ENCODE results near the gene ZMYND15.

Gene ZMYND15

DNA sequence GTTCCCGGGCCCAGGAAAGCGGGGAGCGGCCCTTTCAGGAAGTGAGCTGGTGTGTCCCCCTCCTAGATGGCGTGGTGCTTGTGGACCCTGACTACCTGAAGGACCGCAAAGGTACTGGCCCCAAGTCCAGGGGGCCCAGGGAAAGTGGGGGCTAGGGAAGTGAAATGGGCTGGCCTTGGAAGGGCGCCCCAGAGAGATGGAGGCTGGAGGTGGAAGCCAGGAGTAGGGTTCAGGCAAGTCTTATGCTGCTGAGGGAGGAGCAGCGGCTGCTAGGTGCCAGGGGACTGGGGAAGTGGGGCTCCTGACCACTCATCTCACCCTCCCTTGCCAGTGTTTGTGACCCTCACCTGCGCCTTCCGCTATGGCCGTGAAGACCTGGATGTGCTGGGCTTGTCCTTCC, 23.6 kb upstream of the ZMYND15 start:
- DNase-seq: no peak

DNA sequence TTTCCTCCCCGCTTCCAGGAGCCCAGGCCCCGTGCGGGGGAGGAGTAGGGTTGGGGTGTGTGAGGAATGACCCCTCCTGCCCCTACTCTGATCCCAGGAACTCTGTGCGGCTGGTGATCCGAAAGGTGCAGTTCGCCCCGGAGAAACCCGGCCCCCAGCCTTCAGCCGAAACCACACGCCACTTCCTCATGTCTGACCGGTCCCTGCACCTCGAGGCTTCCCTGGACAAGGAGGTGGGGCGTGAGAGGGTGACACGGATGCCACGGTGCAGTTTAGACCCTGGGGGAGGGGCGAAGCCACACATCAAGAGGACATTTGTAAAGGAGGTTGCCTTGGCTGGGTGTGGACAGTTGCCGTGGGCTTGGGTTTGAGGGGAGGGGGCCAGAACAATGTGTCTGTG, 21.8 kb upstream of the ZMYND15 start:
- no peak for DNase-seq

- no peak for DNase-seq
Observed at GRCh38 chr17:4718276-4718675, 21.4 kb upstream of the ZMYND15 start.

DNA sequence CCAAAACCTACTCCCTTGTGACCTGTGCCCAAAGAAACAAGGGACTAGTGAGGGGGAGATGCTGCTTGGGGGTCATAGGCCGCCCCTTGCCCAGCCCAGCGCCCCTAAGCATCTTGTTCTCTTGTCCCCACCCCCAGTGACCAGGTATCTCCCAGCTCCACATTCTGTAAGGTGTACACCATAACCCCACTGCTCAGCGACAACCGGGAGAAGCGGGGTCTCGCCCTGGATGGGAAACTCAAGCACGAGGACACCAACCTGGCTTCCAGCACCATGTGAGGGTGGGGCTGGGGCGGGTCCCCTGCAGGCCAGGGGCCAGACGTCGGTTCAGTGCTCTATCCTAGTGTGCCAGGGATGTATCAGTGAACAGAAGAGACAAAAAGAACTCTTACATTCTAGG, 20.5 kb upstream of the ZMYND15 start:
- DNase-seq: no peak

- no peak for DNase-seq
Observed at GRCh38 chr17:4719684-4720221, 19.9 kb upstream of the ZMYND15 start.

DNA sequence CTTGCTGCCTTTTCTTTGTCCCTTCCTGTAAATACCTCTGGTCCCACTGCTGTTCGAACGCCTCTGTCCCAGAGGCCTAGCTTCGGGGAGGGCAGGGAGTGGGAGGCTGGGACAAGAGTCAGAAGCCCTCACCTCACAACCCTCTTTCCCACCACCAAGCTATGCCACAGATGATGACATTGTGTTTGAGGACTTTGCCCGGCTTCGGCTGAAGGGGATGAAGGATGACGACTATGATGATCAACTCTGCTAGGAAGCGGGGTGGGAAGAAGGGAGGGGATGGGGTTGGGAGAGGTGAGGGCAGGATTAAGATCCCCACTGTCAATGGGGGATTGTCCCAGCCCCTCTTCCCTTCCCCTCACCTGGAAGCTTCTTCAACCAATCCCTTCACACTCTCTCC, 18.8 kb upstream of the ZMYND15 start:
- DNase-seq: no peak

DNA sequence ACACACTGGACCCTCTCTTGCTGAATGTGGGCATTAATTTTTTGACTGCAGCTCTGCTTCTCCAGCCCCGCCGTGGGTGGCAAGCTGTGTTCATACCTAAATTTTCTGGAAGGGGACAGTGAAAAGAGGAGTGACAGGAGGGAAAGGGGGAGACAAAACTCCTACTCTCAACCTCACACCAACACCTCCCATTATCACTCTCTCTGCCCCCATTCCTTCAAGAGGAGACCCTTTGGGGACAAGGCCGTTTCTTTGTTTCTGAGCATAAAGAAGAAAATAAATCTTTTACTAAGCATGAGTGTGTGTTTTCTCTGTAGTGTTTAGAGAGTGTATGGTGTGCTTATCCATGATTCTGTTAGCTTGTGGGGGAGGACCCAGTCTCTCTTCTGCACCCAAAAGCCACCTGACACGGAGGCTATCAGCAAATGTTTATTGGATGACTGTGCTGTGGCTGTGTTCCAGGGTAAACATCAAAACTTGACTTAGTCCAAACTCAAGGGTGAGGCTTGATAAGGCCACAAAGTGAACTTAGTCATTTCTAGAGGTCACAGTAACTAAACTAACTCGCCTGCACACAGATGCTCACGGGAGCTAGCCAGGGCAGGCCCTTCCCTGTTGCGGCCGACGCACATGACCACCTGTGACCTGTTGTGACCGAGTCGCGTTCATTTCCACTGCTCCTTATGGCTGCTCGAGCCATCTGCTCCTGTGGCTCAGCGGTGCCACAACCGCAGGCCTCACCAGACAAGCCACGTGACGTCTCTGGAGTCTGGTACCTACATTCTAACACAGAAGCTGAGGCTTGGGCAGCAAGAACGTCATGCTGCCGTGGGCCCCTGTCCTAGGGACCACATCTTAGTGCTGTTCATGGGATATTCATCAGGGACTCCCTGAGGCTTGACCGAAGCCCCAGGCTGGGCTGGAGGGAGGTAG, 18.2 kb upstream of the ZMYND15 start:
- DNase-seq: peak in 1 of 2 experiments; percentile 23

- DNase-seq: no peak
Observed at GRCh38 chr17:4722678-4723240, 16.9 kb upstream of the ZMYND15 start.

DNA sequence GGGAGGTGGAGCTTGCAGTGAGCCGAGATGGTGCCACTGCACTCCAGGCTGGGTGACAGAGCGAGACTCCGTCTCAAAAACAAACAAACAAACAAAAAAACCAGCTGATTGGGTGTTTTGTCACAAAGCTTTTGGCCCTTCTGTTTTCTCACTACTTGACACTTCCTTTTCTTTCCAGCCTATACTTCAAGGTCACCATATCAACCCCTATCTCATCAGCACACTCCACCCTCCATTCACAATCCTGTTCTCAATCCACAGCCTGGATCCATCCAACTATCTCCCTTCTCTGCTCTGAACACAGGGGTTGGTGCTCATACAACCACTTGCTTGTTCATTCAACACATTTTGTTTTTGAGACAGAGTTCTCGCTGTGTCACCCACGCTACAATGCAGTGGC, 15.0 kb upstream of the ZMYND15 start:
- no peak for DNase-seq

DNA sequence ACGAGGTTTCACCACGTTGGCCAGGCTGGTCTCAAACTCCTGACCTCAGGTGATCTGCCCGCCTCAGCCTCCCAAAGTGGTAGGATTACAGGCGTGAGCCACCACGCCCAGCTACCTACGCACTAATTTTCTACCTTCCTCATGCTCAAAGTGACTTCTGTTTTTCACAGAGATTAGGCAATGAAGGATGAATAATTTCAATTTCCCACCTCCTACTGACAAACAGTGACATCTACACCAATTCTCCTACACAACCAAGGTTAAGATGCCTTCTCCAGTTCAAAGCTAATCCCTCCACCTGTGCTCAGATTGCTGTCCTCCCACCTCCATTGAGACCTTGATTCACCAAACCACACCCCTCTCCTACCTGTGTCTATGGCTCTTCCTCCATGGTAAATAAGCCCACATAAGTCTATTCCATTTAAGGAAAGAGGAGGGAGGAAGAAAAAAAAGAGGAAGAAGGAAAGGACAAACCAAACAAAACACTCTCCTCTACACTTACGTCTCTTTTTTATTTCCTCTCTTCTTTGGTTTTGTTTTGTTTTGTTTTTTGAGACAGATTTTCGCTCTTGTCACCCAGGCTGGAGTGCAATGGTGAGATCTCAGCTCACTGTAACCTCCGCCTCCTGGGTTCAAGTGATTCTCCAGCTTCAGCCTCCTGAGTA, 13.9 kb upstream of the ZMYND15 start:
- DNase-seq: no peak

GRCh38 chr17:4728124-4728523, 11.5 kb upstream of the ZMYND15 start:
- no peak for DNase-seq

GRCh38 chr17:4733073-4733531, 6.5 kb upstream of the ZMYND15 start:
- no peak for DNase-seq

DNA sequence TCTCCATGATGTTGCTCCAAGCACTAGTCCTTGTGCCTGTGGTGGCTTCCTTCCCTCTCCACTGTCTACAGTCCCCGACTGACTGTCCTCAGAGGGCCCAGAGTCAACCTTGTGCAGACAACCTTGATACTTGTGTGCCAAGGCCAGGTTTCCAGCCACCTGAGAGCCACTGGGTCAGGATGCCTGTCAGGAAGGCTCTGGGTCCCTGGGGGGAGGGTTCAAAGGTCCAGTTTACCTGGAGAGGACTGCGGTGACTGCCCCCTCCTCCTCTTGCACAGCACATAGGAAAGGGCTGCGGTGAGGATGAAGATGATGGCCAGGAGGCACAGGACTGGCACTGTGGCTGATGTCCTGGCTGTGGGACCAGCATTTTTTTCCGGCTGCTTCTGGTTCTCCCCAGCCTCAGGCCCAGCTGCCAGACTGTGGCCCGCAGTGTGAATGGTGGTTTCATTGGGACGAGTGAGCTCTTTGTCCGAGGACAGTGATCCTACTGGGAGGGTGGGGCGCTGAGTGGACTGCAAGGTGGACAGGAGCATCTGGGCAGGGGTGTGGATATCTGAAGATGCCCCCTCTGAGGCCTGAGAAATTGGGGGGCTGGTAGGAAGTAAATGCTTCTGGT, 4.7 kb upstream of the ZMYND15 start:
- DNase-seq: no peak

DNA sequence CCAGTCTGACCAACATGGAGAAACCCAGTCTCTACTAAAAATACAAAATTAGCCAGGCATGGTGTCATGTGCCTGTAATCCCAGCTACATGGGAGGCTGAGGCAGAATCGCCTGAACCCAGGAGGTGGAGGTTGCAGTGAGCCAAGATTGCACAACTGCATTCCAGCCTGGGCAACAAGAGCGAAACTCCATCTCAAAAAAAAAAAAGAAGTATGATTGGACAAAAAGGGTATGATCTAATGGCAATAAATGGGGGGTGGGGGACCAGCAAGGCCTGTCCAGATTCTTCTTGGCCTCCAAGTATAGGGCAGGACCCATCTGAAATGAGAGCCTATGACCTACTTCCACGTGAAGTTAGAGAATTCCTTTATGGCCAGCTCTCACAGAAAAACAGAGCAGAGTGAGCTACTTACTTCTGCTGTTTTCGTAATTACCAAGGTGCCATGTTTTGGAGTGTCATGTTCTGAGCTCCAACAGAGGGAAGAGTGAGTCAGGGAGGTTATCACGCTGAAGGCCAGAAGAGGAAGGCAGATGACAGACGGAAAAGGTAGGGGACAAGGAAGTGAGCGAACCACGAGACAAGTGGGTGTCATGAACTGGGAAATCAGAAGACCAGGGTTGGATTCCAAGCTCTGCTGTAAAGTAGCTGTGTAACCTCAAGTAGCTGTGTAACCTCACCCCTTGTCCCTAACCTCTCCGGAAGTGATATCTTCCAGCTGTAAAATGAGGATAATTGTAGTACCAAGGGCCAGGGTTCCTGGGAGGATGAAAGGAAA, 3.6 kb upstream of the ZMYND15 start:
- no peak for DNase-seq

DNA sequence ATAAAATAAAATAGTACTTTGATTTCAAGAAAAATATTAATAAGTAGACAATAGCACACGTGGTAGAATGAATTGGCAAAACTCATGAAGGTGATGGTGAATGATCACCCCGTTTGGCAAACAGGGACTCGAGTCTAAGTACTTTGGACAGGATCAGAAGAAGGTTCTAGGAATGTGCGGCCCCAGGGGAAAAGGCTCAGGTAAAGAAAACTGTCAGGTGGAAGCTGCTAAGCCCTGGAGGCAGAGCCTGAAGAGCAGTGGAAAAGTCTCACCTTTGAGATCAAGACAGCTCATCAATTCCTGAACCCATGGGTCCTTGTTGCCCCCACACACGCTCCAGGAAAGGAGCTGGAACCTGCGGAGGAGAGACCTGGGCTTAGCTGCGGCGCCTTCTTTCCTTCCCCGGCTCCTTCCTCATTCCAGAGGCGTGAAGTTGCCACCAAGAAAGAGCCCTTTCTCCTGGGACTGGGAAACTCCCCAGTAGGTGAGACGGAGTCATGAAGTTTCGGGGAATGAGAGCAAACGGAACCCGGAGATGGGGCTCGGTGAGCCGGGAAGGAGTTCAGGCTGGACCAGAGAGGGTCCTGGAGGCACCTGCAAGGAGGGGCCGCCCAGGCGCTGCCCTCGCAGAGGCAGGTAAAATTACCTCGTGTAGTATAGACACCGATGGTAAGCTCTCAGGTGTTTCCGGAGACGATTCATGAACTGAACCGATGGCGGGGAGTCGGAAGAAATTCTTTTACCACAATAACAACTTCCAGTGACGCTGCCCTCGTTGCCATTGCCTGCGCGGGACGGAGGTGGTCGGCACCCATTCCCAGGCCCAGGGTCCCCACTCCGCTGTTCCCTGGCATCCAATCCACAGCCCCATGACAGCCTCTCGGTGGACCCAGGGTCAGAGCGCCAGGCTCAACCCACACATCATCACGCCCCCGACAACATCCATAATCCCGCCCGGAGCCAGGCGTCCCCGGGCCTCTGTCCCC, 1.2 kb upstream of the ZMYND15 start:
- DNase-seq: no peak

DNA sequence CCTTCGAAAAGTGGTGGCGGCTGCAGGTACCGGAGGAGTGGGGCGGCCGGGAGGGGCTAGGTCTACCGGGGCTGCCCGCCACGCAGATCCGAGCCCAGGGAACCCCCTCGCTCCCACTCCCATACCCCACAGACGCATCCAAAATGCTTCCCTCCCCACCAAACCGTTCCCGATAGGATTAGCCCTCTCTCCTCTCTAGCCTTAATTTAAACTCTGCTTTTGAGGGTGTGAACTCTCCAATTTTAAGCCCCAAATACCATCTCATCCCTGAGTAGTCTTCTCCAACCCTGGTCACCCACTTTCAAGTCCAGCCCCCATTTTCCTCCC, 355 bp downstream of the ZMYND15 start:
- no peak for DNase-seq

- no peak for DNase-seq
Observed at GRCh38 chr17:4740584-4740983, 951 bp downstream of the ZMYND15 start.

- no peak for DNase-seq
Observed at GRCh38 chr17:4741544-4741943, 1.9 kb downstream of the ZMYND15 start.

DNA sequence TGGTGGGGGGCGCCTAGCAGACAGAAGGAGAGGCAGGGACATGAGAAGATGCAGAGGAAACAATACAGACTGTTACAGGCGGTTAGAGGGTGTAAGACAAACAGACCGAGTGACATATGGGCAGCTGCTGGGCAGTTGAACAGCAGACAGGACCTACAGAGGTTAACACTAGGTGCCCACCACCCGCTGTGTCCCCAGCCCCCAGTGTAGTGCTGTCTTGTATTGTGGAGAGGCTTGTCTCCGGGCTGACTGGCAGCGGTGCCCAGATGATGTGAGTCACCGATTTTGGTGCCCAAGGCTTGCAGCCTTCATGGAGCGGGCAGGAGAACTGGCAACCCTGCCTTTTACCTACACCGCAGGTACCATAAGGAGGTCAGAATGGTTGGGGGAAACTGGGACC, 2.5 kb downstream of the ZMYND15 start:
- DNase-seq: no peak

GRCh38 chr17:4742629-4743028, 3.0 kb downstream of the ZMYND15 start:
- no peak for DNase-seq

DNA sequence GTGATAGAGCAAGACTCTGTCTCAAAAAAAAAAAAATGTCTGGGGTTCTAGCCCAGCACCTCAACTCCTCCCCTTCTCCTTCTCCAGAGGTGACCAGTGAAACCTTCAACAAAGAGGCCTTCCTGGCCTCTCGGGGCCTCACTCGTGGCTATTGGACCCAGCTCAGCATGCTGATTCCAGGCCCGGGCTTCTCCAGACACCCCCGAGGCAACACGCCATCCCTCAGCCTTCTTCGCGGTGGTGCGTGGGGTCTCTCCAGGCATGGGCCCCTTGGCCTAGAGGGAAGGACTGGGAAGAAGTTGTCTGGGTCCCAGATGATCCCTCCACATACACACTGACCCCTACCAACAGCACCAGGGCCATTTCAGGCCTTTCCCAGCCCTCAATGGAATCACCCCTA, 3.6 kb downstream of the ZMYND15 start:
- DNase-seq: no peak
